HG02678 (cell line): ENCODE data around the gene MORC4.

Experiments used
- ATAC-seq: cut with Tn5 transposase; IDR thresholded peaks from one replicate; pipeline ENCODE4 v1.9.1; 2021; ENCODE audit warnings: mild to moderate bottlenecking, moderate library complexity; ENCODE audit not compliant: unreplicated experiment

The MORC4 gene

GRCh38 chrX:106917830-106918500 is 82.0 kb downstream of the MORC4 start:
- ATAC-seq = no peak

- no peak for ATAC-seq
Observed at GRCh38 chrX:106912864-106913263, 87.1 kb downstream of the MORC4 start.

GRCh38 chrX:106906361-106906760 is 93.7 kb downstream of the MORC4 start:
- no peak for ATAC-seq

- no peak for ATAC-seq
Observed at GRCh38 chrX:106905064-106905708, 94.8 kb downstream of the MORC4 start.

GRCh38 chrX:106903856-106904528 is 96.0 kb downstream of the MORC4 start:
- ATAC-seq = no peak

- ATAC-seq = no peak
Observed at GRCh38 chrX:106903291-106903824, 96.7 kb downstream of the MORC4 start, which contains the start of gene RIPPLY1. Gene RIPPLY1, minus strand, starts transcription at chrX:106903341. Its CDS starts 54 bp downstream, at chrX:106903287.

GRCh38 chrX:106902684-106903083 is 97.3 kb downstream of the MORC4 start:
- no peak for ATAC-seq

GRCh38 chrX:106901781-106902219 is 98.2 kb downstream of the MORC4 start:
- no peak for ATAC-seq

GRCh38 chrX:106901341-106901740 is 98.7 kb downstream of the MORC4 start:
- no peak for ATAC-seq

- ATAC-seq = no peak
Observed at GRCh38 chrX:106899841-106900240, 100.2 kb downstream of the MORC4 start.

- ATAC-seq = no peak
Observed at GRCh38 chrX:106899276-106899675, 100.7 kb downstream of the MORC4 start.

GRCh38 chrX:106898462-106898861 is 101.5 kb downstream of the MORC4 start:
- peak; percentile 84 for ATAC-seq

GRCh38 chrX:106897259-106897658 is 102.8 kb downstream of the MORC4 start:
- no peak for ATAC-seq

GRCh38 chrX:106894978-106895452 is 105.0 kb downstream of the MORC4 start:
- ATAC-seq = no peak

GRCh38 chrX:106894392-106894909 is 105.6 kb downstream of the MORC4 start:
- peak; percentile 71 for ATAC-seq

- ATAC-seq = no peak
Observed at GRCh38 chrX:106891762-106892460, 108.1 kb downstream of the MORC4 start.
